SK-N-SH treated with all-trans-retinoic acid at 6 μM for 48 hours (cell line): Measurements from ENCODE around the gene FAM234B.
"Not testable (repeated sequence)": the region's sequence is repeated elsewhere in the genome, so short reads cannot be mapped to it uniquely, and the experiment has no call there.

Experiments
- ATAC-seq: fragments of 200-7000 bp; cut with Tn5 transposase; 3 replicates; pipeline ENCODE4 v1.9.1; 2020; ENCODE audit warnings: mild to moderate bottlenecking, moderate library complexity
- ARNTL ChIP-seq: fragments of 450-650 bp; formaldehyde crosslinking; IDR thresholded peaks from 2 replicates; pipeline ENCODE4 v1.5.0; 2020; ENCODE audit warnings: low read depth, mild to moderate bottlenecking, moderate library complexity, borderline replicate concordance
- BACH2 ChIP-seq: fragments of 250-450 bp; sonication (Bioruptor Pico); IDR thresholded peaks from 2 replicates; pipeline ENCODE4 v1.9.0; 2021; ENCODE audit warnings: mild to moderate bottlenecking, borderline replicate concordance
- CREB5 ChIP-seq: fragments of 250-450 bp; sonication (Bioruptor Pico); IDR thresholded peaks from 2 replicates; pipeline ENCODE4 v1.5.1; 2020; ENCODE audit warnings: low read depth, mild to moderate bottlenecking, moderate library complexity
- CSDC2 ChIP-seq: fragments of 250-450 bp; sonication (Bioruptor Pico); IDR thresholded peaks from 2 replicates; pipeline ENCODE4 v1.5.0; 2020; ENCODE audit warnings: mild to moderate bottlenecking, moderate library complexity
- ESRRG ChIP-seq: fragments of 250-450 bp; sonication (Bioruptor Pico); IDR thresholded peaks from 2 replicates; pipeline ENCODE4 v1.6.1; 2021; ENCODE audit warnings: mild to moderate bottlenecking
- GLIS3 ChIP-seq: fragments of 250-450 bp; sonication (Bioruptor Pico); IDR thresholded peaks from 2 replicates; pipeline ENCODE4 v1.5.0; 2020; ENCODE audit warnings: mild to moderate bottlenecking, moderate library complexity
- ISL1 ChIP-seq: fragments of 250-450 bp; sonication (Bioruptor Pico); IDR thresholded peaks from 2 replicates; pipeline ENCODE4 v2.1.2; 2022; ENCODE audit warnings: mild to moderate bottlenecking, moderate library complexity
- OSR1 ChIP-seq: fragments of 250-450 bp; sonication (Bioruptor Pico); IDR thresholded peaks from 2 replicates; pipeline ENCODE4 v1.8.0; 2022; ENCODE audit warnings: moderate library complexity, mild to moderate bottlenecking, inconsistent platforms
- POU6F1 ChIP-seq: fragments of 250-450 bp; sonication (Bioruptor Pico); IDR thresholded peaks from 2 replicates; pipeline ENCODE4 v1.8.0; 2021; ENCODE audit warnings: low read depth, mild to moderate bottlenecking, moderate library complexity, borderline replicate concordance
- PPARA ChIP-seq: fragments of 250-450 bp; sonication (Bioruptor Pico); IDR thresholded peaks from 2 replicates; pipeline ENCODE4 v1.5.0; 2020; ENCODE audit warnings: mild to moderate bottlenecking, borderline replicate concordance
- RARB ChIP-seq: fragments of 250-450 bp; sonication (Bioruptor Pico); IDR thresholded peaks from 2 replicates; pipeline ENCODE4 v1.8.0; 2021; ENCODE audit warnings: mild to moderate bottlenecking, moderate library complexity
- SNAI2 ChIP-seq: fragments of 250-450 bp; sonication (Bioruptor Pico); IDR thresholded peaks from 2 replicates; pipeline ENCODE4 v1.5.0; 2020; ENCODE audit warnings: mild to moderate bottlenecking, moderate library complexity
- TCF4 ChIP-seq: fragments of 250-450 bp; sonication (Bioruptor Pico); IDR thresholded peaks from 2 replicates; pipeline ENCODE4 v1.8.0; 2021; ENCODE audit warnings: mild to moderate bottlenecking, moderate library complexity, borderline replicate concordance
- TOX ChIP-seq: fragments of 250-450 bp; sonication (Bioruptor Pico); IDR thresholded peaks from 2 replicates; pipeline ENCODE4 v1.8.0; 2021; ENCODE audit warnings: mild to moderate bottlenecking, moderate library complexity, borderline replicate concordance
- TSHZ2 ChIP-seq: fragments of 250-450 bp; sonication (Bioruptor Pico); IDR thresholded peaks from 2 replicates; pipeline ENCODE4 v1.5.0; 2020; ENCODE audit warnings: mild to moderate bottlenecking, moderate library complexity
- ZC3H10 ChIP-seq: fragments of 250-450 bp; sonication (Bioruptor Pico); IDR thresholded peaks from 2 replicates; pipeline ENCODE4 v1.5.1; 2021; ENCODE audit warnings: mild to moderate bottlenecking, moderate library complexity
- ZFP3 ChIP-seq: fragments of 250-450 bp; sonication (Bioruptor Pico); IDR thresholded peaks from 2 replicates; pipeline ENCODE4 v1.5.0; 2020; ENCODE audit warnings: mild to moderate bottlenecking, moderate library complexity
- ZFP30 ChIP-seq: fragments of 450-650 bp; formaldehyde crosslinking; IDR thresholded peaks from 2 replicates; pipeline ENCODE4 v1.5.0; 2022; ENCODE audit warnings: mild to moderate bottlenecking, moderate library complexity
- ZNF565 ChIP-seq: fragments of 450-650 bp; formaldehyde crosslinking; conservative IDR thresholded peaks from 2 replicates; pipeline ENCODE4 v1.5.0; 2020; ENCODE audit warnings: low read depth, mild to moderate bottlenecking, moderate library complexity
- ZNF70 ChIP-seq: fragments of 450-650 bp; formaldehyde crosslinking; IDR thresholded peaks from 2 replicates; pipeline ENCODE4 v1.5.0; 2020; ENCODE audit warnings: mild to moderate bottlenecking, moderate library complexity
- ZNF8 ChIP-seq: fragments of 450-650 bp; formaldehyde crosslinking; IDR thresholded peaks from 2 replicates; pipeline ENCODE4 v1.5.0; 2020; ENCODE audit warnings: mild to moderate bottlenecking, moderate library complexity
- TF ChIP-seq, protein P1 (sequence below): fragments of 250-450 bp; sonication (Bioruptor Pico); IDR thresholded peaks from 2 replicates; pipeline ENCODE4 v1.5.1; 2021; ENCODE audit warnings: mild to moderate bottlenecking, moderate library complexity
- TF ChIP-seq, protein P2 (sequence below): fragments of 250-450 bp; sonication (Bioruptor Pico); IDR thresholded peaks from 2 replicates; pipeline ENCODE4 v1.8.0; 2020; ENCODE audit warnings: mild to moderate bottlenecking, moderate library complexity, borderline replicate concordance

FAM234B gene

GRCh38 chr12:13052421-13052820 lies 8.2 kb downstream of the FAM234B start (continued):
- TF ChIP-seq, protein P1, sequence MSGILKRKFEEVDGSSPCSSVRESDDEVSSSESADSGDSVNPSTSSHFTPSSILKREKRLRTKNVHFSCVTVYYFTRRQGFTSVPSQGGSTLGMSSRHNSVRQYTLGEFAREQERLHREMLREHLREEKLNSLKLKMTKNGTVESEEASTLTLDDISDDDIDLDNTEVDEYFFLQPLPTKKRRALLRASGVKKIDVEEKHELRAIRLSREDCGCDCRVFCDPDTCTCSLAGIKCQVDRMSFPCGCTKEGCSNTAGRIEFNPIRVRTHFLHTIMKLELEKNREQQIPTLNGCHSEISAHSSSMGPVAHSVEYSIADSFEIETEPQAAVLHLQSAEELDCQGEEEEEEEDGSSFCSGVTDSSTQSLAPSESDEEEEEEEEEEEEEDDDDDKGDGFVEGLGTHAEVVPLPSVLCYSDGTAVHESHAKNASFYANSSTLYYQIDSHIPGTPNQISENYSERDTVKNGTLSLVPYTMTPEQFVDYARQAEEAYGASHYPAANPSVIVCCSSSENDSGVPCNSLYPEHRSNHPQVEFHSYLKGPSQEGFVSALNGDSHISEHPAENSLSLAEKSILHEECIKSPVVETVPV: no peak
- no peak for TF ChIP-seq CSDC2 (CRISPR knock-in tag)
- TF ChIP-seq SNAI2 (CRISPR knock-in tag): no peak
- TF ChIP-seq RARB (CRISPR knock-in tag): no peak

DNA sequence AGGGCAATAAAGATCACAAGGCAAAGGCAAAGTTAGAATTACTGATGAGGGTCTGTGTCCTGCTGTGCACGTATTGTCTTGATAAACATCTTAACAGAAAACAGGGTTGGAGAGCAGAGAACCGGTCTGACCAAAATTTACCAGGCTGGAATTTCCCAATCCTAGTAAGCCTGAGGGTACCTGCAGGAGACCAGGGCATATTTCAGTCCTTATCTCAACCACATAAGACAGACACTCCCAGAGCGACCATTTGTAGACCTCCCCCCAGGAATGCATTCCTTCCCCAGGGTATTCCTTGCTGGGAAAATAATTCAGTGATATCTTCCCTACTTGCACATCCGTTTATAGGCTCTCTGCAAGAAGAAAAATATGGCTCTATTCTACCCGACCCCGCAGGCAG lies 9.4 kb downstream of the FAM234B start:
- not testable (repeated sequence) for ATAC-seq

DNA sequence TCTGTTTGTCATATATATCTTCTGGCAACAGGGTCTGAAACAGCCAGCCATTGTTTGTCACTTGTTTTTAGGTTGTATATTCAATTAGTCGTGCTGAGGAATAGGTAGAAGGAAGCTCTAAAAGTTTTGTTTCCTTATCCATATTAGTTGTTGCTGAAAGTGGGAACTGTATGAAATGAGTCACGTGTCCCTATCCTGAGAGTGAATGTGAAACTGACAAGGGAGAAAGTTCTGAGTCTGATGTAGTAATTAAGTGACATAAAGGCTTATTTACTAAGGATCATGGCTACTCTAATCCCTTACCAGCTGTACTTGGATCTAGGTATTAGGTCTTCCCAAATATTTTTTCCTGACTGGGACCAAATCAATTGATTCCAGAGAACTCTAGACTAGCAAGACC lies 16.4 kb downstream of the FAM234B start:
- TF ChIP-seq RARB (CRISPR knock-in tag) (no peak), PPARA (CRISPR knock-in tag) (no peak), ZC3H10 (no peak), ZNF8 (CRISPR knock-in tag) (no peak), ZFP3 (CRISPR knock-in tag) (no peak), ARNTL (CRISPR knock-in tag) (no peak), CREB5 (CRISPR knock-in tag) (no peak), BACH2 (CRISPR knock-in tag) (no peak), TOX (no peak), TSHZ2 (CRISPR knock-in tag) (no peak), TCF4 (CRISPR knock-in tag) (no peak), ZNF565 (CRISPR knock-in tag) (no peak), ZFP30 (CRISPR knock-in tag) (no peak), ISL1 (no peak), ESRRG (CRISPR knock-in tag) (no peak), SNAI2 (CRISPR knock-in tag) (no peak)
- TF ChIP-seq, protein P2, sequence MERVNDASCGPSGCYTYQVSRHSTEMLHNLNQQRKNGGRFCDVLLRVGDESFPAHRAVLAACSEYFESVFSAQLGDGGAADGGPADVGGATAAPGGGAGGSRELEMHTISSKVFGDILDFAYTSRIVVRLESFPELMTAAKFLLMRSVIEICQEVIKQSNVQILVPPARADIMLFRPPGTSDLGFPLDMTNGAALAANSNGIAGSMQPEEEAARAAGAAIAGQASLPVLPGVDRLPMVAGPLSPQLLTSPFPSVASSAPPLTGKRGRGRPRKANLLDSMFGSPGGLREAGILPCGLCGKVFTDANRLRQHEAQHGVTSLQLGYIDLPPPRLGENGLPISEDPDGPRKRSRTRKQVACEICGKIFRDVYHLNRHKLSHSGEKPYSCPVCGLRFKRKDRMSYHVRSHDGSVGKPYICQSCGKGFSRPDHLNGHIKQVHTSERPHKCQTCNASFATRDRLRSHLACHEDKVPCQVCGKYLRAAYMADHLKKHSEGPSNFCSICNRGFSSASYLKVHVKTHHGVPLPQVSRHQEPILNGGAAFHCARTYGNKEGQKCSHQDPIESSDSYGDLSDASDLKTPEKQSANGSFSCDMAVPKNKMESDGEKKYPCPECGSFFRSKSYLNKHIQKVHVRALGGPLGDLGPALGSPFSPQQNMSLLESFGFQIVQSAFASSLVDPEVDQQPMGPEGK (CRISPR knock-in tag): no peak
- TF ChIP-seq, protein P1: no peak
- no peak for ATAC-seq

DNA sequence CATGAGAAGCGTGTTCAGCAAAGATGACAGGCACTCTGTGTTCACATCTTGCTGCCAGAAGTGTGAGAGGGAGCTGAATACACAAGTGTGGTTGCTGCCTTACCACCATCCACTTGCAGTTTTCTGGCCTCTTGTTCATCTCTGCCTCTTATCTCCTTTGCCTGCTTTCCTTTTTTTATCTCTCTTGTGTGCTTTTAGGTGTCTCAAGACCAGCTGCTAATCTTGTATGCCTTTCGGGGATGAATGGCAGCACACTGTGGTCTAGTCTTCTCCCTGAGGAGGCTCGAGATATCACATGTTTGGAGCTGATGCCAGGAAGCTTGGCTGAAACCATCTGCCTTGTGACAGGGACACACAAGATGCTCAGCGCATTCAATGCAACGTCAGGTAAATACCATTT lies 17.2 kb downstream of the FAM234B start:
- no peak for ATAC-seq
- no peak for TF ChIP-seq SNAI2 (CRISPR knock-in tag)
- no peak for TF ChIP-seq TCF4 (CRISPR knock-in tag)
- TF ChIP-seq, protein P1: no peak
- TF ChIP-seq ZNF70 (CRISPR knock-in tag): no peak
- no peak for TF ChIP-seq BACH2 (CRISPR knock-in tag)
- TF ChIP-seq POU6F1 (CRISPR knock-in tag): no peak
- TF ChIP-seq GLIS3: no peak
- no peak for TF ChIP-seq RARB (CRISPR knock-in tag)
- no peak for TF ChIP-seq ZNF565 (CRISPR knock-in tag)
- TF ChIP-seq OSR1 (CRISPR knock-in tag): no peak
- TF ChIP-seq CSDC2 (CRISPR knock-in tag): no peak
- TF ChIP-seq CREB5 (CRISPR knock-in tag): no peak
- no peak for TF ChIP-seq TOX
